HG03558 (cell line): ENCODE measurements around the gene TMCO6.
"Not testable (repeated sequence)": the region's sequence is repeated elsewhere in the genome, so short reads cannot be mapped to it uniquely, and the experiment has no call there.

Source experiments
- ATAC-seq: cut with Tn5 transposase; IDR thresholded peaks from one replicate; pipeline ENCODE4 v1.9.1; 2021; ENCODE audit warnings: moderate number of reproducible peaks; ENCODE audit not compliant: unreplicated experiment; ENCODE audit errors: extremely low read depth

TMCO6 gene

DNA sequence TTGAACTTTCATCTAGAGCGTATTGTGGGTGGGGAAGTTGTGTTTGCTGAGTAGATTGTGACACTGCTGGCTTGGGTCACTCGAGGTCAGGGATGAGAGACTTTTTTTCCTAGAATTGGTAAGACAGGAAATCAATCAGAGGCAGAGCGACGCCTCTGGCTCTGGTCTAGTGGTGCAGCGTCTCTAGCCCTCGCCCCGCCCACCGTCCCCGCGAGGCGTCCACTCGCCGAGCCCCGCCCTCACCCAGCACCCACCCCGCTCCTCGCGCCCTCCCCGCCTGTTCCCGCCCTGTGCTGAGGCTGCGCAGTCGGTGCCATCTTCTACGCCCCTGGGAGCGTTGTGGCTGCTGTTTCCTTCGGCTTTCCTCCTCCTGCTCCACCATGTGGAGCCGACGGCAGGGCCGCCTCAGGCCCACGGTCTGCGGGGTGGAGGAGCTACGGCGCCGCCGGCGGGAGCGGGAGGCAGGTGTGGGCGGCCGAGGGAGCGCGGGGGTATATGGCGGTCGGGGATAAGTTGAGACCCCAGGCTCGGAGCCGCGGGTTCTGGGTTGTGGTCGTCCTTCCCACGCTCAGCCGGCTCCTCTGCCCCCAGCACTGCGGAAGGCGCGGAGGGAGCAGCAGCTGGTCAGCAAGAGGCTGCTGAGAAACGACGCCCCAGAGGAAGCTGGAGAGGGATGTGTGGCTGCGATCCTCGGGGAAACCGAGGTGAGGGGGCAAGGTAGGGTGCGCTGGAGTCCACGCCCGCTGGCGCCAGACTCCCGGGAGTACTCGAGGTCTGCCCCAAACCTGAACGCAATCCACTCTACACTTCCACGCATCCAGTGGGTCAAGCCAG, at the start of gene TMCO6:
TMCO6 (plus strand) TSS at position 304 of the 834 bp plus-strand sequence; CDS start at position 381, 77 bp downstream.
- ATAC-seq, result peak; percentile 73

DNA sequence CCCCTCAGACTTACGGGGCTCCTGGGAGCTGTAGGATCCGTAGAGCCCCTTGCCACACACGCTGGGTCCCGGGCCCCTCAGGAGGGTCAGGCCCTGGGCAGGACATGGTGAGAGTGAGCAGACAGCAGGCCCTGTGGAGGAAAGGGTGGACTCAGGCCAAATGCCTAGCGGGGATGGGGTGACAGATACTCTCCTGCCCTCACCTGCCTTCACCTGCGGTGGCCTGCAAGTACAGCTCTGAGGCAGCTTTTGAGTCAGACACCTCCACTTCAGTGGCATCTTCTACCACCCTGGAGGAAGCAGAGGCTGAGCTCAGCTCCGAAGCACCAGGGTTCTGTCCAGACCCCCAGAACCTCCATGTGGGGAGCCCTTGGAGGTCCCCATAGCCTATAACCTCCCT, 48.4 kb upstream of the TMCO6 start:
- ATAC-seq, result no peak

DNA sequence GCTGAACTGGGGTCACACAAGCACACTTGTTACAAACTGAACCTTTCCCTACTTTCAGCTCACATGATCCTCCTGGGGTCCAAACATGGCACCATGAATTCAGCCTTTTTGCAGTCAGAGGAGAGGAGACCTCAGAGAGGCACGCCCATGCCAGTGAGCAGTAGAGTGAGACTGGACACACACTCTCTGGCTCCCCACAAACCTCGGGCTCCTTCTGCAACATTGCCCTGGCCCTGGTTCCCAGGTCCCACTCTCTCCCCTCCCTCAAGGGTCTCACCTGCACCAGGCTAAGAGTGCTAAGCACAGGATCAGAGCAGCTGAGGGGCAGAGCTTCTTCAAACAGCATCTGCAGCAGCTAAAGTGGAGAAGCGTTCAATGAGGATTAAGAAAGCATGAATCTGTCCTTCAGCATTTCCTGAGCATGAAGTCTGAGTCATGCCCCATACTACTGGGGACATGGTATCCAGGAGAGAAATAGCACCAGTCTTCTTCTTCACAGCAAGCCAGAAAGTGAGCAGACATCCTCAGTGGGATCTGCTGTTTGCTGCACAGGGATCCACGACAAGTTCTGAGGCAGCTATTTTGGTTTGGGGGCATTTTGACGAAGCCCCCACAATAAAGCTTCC, 47.4 kb upstream of the TMCO6 start:
- ATAC-seq, result no peak

DNA sequence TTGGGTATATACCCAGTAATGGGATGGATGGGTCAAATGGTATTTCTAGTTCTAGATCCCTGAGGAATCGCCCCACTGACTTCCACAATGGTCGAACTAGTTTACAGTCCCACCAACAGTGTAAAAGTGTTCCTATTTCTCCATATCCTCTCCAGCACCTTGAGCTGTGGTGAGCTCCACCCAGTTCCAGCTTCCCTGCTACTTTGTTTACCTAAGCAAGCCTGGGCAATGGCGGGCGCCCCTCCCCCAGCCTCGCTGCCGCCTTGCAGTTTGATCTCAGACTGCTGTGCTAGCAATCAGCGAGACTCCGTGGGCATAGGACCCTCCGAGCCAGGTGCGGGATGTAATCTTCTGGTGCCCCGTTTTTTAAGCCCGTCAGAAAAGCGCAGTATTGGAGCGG, 46.2 kb upstream of the TMCO6 start:
- not testable (repeated sequence) for ATAC-seq

DNA sequence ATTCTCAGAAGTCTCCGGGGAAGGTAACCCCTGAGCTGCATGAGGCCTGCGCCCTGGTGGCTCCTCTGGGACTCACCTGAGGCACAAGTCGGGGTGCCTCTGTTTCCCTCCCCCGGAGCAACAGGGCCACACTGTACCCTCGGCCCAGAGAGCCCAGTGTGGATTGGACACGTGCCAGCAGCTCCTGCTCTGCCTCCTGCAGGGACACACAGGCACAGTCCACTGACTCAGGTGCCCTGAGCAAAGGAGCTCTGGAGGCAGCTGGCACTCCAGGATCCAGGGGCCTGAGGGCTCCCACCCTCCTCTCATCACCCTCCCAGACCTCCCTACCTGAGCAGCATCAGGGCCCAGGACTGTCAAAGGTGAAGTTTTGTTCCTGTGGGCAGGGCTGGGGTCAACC, 45.1 kb upstream of the TMCO6 start:
- no peak for ATAC-seq

DNA sequence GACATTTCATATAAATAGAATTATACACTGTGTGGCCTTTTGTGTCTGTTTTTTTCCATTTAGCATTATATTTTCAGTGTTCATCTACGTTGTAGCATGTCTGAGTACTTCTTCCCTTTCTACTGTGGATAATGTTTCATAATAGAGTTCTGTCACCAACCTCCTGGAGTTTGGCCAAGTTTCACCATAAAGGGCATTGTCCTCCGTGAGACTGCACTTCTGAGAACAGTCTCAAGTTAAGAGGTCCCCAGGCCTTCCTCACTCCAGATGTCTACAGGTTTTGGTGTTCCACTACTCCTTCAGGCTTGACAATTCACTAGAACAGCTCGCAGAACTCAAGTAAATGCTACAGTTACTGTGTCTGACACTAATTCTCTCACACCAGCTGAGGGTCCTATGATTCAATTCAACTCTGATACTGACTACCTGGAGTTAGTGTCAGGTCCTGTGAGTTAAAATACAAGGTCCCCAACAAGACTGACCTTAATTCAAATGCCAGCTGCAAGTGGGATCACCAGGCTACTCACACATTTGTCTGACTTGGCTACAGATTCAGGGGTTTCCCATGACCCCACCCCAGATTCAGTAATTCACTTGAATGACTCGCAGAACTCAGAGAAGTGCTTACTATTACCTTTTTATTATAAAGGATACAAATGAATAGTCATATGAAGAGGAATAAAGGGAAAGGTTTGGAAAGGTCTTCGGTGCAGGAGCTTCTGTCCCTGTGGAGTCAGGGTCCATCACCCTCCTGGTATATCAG, 43.5 kb upstream of the TMCO6 start:
- ATAC-seq, result no peak

DNA sequence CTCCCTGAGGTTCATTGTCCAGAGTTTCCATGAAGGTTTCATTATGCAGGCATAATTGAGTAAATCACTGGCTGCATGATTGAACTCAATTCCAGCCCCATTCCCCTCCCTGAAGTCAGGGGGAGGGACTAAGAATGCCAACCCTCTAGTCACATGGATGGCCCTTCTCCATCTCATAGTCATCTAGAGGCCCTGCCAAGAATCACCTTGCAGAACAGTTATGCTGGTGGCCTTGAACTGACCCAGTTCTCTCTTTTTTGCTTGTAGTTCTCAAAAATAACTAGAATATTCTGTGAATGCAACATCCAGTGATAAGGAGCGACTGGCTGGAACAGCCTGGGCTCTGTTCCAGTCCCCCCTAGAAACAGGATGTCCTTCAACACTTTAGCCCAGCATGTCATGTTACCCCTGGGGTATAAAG, 42.9 kb upstream of the TMCO6 start:
- no peak for ATAC-seq

DNA sequence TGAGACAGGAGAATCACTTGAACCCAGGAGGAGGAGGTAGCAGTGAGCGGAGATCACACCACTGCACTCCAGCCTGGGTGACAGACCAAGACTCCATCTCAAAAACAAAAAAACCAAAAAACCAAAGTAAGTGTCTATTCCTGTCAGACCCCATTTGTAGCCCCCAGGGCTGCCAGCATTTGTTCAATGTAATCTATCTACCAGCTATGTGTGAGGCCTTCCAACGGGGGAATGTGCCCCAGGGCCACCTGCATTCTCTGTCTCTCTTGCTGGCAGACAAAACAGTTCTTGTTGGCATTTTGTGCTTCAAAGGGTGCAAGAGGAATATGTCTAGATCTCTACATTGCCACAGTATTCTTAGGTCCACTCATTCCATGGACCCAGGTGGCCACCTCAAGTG, 40.4 kb upstream of the TMCO6 start:
- no peak for ATAC-seq

DNA sequence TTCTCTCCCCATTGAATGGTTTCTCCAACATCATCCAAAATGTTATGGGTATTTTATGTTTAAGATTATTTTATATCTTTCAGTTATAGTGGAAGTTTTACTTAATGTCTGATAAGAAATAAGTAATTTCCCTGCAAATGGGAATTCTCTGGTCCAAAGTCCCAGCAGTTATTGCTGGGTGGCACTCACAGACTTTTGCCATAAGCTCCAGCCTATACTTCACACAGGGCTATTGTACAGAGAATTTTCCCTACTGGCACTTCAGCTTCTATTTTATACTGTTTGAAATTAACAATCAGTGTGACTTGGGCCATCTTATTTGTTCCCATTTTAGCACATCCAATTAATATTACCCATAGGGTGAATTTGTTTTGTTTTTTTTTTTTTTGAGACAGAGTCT, 39.2 kb upstream of the TMCO6 start:
- ATAC-seq, result no peak

DNA sequence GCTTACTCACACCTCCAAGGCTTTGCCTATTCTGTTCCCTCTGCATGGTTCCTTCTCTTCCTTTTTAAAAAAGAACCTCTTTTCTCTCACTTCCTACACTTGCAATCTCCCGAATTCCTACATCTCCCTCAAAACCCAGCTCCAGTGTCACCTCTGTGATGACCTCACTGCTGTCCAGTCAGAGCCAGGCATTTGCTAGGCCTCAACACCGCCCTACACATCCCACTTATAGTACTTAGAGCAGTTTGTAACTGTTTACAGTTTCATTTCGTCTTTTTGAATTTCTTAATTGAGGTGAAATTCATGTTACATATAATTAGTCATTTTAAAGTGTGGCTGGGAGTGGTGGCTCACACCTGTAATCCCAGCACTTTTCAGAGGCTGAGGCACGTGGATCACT, 37.1 kb upstream of the TMCO6 start:
- no peak for ATAC-seq

DNA sequence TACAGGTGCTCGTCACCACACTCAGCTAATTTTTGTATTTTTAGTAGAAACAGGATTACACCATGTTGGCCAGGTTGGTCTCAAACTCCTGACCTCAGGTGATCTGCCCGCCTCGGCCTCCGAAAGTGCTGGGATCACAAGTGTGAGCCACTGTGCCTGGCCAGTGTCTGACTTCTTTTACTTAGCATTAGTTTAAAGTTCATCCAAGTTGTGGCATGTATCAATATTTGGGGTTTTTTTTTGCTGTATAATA, 35.9 kb upstream of the TMCO6 start:
- ATAC-seq, result not testable (repeated sequence)

DNA sequence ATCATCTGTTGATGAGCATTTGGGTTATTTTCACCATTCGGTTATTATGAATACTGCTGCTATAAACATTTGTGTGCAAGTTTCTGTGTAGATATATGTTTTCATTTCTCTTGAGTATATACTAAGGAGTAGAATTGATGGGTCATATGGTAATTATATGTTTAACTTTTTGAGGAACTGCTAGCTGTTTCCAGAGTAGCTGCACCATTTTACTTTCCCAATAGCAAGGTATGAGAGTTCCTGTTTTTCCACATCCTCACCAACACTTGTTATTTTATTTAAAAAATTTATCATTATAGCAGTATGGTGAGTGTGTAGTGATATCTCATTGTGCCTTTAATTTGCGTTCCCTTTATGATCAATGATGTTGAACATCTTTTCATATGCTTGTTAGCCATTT, 35.5 kb upstream of the TMCO6 start:
- ATAC-seq, result no peak

DNA sequence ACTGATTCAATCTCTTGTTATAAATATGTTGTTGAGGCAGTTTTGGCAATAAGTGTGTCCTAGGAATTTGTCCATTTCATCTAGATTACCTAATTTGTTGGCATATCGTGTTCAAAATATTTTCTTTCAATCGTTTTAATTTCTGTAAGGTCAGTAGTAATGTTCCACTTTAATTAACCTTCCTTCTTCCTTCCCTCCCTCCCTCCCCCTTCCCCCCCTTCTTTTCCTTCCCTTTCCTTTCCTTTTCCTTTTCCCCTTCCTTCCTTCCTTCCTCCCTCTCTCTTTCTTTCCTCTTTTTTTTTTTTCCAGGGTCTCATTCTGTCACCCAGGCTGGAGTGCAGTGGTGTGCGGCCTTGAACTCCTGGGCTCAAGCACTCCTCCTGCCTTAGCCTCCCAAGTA, 33.4 kb upstream of the TMCO6 start:
- no peak for ATAC-seq

DNA sequence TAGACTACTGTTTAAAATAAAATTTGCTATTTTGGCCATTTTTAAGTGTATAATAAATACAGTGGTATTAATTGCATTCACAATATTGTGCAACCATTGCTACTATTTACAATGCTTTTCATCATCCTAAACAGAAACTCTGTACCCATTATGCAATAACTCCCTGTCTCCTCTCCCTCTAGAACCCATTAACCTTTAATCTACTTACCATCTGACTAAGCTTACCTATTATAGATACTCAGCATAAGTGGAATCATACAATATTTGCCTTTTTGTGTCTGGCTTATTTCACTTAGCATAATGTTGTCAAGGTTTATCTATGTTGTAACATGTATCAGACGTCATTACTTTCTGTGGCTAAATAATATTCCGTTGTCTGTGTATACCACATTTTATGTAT, 32.2 kb upstream of the TMCO6 start:
- ATAC-seq, result no peak

DNA sequence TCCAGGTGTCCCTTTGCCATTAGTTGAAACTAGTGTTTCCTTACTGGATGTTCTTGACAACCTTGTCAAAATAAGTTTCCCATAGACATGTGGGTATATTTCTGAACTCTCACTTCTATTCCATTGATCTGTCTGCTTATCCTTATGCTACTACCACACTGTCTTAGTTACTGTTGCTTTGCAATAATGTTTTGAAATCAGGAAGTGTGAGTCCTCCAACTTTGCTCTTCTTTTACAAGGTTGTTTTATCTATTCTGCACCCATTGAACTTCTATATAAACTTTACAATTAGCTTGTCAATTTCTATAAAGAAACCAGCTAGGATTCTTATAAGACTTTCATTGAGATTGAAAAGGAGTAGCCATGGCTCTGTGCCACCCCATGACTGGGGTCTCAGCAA, 30.5 kb upstream of the TMCO6 start:
- no peak for ATAC-seq

DNA sequence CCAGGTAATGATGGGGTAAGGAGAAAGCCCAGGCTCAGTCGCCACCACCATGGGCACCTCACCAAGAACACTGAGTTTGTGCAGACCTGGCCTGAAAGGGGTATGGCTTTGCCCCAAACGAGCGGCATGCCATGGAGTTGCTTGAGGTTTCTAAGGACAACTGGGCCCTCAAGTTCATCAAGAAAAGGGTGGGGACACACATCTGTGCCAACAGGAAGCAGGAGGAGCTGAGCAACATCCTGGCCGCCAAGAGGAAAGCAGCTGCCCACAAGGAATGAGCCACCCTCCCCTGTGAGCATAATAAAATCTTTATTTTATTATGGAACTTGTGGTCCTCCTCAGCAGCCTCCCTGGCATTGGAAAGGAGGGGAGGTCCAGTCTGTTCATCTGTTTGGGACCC, 30.1 kb upstream of the TMCO6 start:
- no peak for ATAC-seq

DNA sequence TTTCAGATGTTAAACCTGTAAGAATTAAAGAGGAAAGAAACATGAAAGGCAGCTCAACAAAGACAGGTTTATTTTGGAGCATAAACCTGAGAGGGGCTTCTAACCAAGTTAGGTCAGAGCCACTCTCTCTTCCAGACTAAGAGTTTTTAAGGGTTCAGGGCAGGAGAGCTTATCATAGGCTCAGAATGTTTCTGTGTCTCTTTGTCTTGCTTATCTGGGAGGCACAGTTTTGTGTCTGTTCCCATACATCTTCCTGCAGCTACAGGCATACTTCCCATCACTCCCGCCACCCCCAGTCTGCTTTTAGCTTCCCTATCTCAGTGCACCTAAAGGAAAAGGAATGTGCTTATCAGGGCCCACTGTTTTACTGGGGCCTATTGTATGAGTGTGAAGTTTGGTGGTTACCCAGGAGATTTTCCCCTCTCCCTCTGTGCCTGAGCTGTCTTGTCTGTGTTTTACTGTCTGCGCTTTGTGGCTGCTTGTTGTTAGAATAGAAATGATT, 28.2 kb upstream of the TMCO6 start:
- no peak for ATAC-seq

DNA sequence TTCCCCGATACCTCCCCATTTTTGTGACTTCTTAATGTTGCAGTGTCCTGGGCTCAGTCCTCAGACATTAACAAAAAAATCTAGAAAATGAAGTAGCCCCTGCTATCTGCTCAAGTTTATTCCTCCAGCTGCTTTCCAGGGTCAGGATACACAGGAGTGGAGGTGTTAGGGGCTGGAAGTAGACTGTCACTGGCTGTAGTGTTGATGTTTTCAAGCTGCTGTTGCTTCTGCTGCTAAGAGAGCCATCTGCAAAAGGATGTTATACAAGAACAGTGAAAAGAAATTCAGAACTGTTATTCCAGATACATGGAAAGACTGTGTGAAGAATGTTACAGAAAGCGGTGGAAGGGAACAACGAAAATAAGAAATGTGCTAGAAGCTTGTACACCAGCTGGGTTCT, 16.9 kb upstream of the TMCO6 start:
- no peak for ATAC-seq

DNA sequence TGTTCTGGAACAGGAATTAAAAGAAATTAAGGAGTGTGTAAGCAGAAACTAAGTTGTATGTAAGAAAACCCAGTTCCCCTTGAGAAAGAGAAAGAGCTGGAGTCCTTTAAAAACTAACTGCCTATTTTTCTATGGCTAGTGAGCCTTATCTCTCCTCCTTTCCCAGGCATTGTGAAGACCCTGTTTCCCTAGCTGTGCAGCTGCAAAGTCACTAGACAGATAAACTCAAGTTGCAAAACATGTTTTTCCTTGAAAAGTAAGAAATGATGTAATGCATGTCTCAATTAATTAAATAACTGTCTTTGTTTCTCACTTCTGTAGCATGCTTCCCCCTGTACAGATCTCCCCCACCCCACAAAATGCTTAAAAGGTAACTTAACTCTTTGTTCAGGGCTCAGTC, 16.2 kb upstream of the TMCO6 start:
- ATAC-seq, result not testable (repeated sequence)

DNA sequence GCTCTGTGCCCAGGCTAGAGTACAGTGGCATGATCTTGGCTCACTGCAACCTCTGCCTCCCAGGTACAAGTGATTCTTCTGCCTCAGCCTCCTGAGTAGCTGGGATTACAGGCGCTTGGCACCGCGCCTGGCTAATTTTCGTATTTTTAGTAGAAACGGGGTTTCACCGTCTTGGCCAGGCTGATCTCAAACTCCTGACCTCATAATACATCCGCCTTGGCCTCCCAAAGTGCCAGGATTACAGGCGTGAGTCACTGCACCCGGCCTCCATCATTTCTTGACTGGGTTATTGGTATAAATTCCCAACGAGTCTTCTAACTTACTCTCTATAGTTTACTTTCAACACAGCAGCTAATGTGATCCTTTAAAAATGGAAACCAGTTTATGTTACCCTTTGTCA, 14.4 kb upstream of the TMCO6 start:
- not testable (repeated sequence) for ATAC-seq

DNA sequence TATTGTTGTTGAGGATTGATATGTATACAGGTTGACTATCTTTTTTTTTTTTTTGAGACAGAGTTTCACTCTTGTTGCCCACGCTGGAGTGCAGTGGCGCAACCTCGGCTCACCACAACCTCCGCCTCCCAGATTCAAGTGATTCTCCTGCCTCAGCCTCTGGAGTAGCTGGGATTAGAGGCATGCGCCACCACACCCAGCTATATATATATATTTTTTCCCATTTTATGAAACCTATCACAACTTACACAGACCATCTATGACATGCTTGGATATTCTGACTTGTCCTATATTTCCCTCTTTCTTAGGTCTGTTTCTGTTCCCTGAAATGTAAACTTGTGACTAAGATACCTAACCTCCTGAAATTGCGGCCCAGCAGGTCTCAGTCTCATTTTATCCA, 11.3 kb upstream of the TMCO6 start:
- no peak for ATAC-seq
